Stimulated activated naive B cell treated with anti-CD40 and anti-IgM and Interleukin-4, amounts not matched to agents 10 μg/mL and 1 μg/mL and 100 μg/mL, for 72 hours (primary cell): ENCODE data around the gene SLC37A2.

ENCODE experiments used
- ATAC-seq, 2 donors: fragments of 150-1000 bp; cut with Tn5 transposase; replicated peaks; 2 replicates each; pipeline ENCODE4 v1.10.0; 2021; ENCODE audit warnings: moderate library complexity in 1 of 2
- DNase-seq: peaks from one replicate; pipeline ENCODE4 v3.0.0; 2021
- H3K27ac Mint-ChIP-seq: one replicate; pipeline ENCODE4 v1.8.0; 2022; ENCODE audit warnings: mild to moderate bottlenecking, mixed read lengths
- H3K27me3 Mint-ChIP-seq, 2 donors: one replicate each; pipeline ENCODE4 v1.8.0; 2022; ENCODE audit warnings: mixed read lengths in 2 of 2
- H3K36me3 Mint-ChIP-seq, 2 donors: one replicate each; pipeline ENCODE4 v1.8.0; 2022; ENCODE audit warnings: mixed read lengths in 2 of 2, mild to moderate bottlenecking in 1 of 2
- H3K4me1 Mint-ChIP-seq, 2 donors: one replicate each; pipeline ENCODE4 v1.8.0; 2022; ENCODE audit warnings: mixed read lengths in 2 of 2, mild to moderate bottlenecking in 1 of 2
- H3K4me3 Mint-ChIP-seq, 2 donors: one replicate each; pipeline ENCODE4 v1.8.0; 2022; ENCODE audit warnings: mild to moderate bottlenecking in 2 of 2, mixed read lengths in 2 of 2, moderate library complexity in 1 of 2
- H3K9me3 Mint-ChIP-seq, 2 donors: one replicate each; pipeline ENCODE4 v1.8.0; 2022; ENCODE audit warnings: mixed read lengths in 2 of 2, mild to moderate bottlenecking in 1 of 2

Gene SLC37A2

DNA sequence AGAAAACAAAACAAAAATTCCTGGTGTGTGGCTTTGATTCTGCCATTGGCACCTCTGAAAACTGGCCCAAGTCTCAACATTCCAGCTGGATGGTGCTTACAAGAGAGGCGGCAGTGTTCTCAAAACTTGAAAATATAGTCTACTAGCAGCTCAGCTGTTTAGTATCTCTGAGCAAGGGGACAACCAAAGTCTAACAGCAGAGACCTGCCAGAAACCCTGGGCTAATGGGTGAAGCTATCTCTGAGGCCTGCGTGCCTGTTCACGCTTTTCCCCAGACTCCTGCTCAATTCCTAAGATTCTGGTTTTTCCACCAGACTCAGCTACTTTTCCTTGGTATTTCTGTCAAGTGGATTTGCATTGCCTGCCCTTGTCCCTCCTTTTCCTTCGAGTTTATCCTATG lies 30.4 kb downstream of the SLC37A2 start:
- Mint-ChIP-seq H3K27me3 (no peaks in the 10 kb centered on the region), H3K4me1 (peaks cover 0 to 3% of the 10 kb centered on the region in 2 donors), H3K36me3 (peaks cover 14 to 35% of the 10 kb centered on the region in 2 donors), H3K27ac (no peak overlapping the region), H3K9me3 (no peaks in the 10 kb centered on the region), H3K4me3 (no peak overlapping the region)
- DNase-seq (no peak), ATAC-seq (no peak)

DNA sequence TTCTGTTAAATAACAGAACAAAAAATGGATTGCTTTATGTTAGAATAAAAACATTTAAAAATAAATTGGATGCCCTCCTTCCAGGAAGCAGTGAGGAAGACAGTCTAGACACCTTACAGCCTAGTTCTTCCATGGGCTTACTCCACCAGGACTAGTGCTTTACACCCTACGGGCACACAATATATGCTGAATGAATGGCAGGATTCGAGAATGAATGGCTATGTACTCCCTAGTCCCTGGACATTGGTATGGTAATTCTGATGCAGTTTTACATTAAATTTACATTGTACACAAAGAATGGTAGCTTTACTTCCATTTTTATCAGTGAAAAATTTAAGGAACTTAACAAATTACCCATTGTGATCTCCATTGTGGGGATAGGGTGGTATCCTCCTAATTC lies 31.6 kb downstream of the SLC37A2 start:
- Mint-ChIP-seq H3K4me3 (no peak overlapping the region), H3K9me3 (no peaks in the 10 kb centered on the region), H3K4me1 (peaks cover 0 to 3% of the 10 kb centered on the region in 2 donors), H3K27me3 (no peaks in the 10 kb centered on the region), H3K36me3 (peaks cover 19 to 42% of the 10 kb centered on the region in 2 donors), H3K27ac (no peak overlapping the region)
- no peak for DNase-seq
- ATAC-seq, result no peak

DNA sequence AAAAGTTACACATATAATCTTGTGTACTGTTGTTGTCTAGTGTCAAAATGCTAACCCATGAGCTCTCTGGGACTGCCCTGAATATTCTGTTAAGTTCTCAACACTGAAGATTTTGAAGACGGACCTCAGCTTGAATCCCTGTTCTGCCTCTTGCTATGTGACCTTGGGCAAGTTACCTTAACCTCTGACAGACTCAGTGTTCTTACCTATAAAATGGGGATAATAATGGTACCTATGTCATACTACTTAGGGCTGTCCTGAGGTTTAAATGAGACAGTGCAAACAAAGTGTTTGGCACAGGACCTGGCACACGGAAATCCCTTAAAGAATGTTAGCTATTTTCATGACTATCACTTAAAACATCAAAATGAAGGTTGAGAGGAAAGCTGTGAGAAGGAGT lies 37.0 kb downstream of the SLC37A2 start:
- Mint-ChIP-seq H3K9me3 (no peaks in the 10 kb centered on the region), H3K4me3 (no peak overlapping the region), H3K4me1 (peaks cover 0 to 2% of the 10 kb centered on the region in 2 donors), H3K27me3 (no peaks in the 10 kb centered on the region), H3K36me3 (peaks cover 30 to 59% of the 10 kb centered on the region in 2 donors), H3K27ac (no peak overlapping the region)
- ATAC-seq (no peak), DNase-seq (no peak)

DNA sequence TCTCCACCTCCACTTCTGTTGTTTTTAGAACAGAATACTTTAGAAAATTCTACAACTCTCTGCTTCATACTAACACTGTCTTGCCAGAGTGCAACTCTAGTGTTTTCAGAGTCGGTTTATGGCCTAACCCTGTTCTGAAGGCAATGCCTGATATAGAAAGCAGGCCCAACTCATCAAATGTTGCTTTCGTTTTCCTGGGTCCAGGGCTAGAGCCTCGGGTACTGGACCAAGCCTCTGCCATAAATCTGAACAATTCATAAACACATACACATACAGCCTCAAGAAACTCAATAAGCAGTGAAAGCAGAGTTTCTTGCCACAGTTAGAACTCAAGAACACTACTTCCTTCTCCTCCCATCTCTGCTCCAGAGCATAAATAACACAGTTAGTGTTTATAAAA lies 38.5 kb downstream of the SLC37A2 start:
- H3K27ac Mint-ChIP-seq, result no peak overlapping the region
- no peak for DNase-seq

DNA sequence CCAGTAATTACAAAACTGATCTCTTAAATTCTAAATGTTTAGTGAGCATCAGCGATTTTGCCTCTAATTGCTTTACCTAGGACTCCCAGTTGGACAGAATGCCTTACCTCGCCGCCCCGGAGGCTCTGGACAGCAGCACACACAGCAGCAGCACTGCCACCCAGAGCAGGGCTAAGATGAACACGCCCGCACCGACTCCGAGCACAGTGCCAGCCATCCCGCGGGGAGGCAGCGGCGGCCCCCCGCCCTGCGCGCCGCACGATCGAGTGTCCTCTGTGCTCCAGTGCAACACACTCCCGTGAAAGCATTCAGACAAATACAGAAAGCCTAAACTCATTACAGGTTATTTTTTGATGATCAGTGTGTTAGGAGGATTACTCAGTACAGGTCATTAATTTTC lies 38.9 kb downstream of the SLC37A2 start:
- DNase-seq, result no peak
- ATAC-seq, result no peak
- H3K27me3 Mint-ChIP-seq, result no peaks in the 10 kb centered on the region
- H3K27ac Mint-ChIP-seq, result no peak overlapping the region
- H3K4me1 Mint-ChIP-seq, result peaks cover 0 to 13% of the 10 kb centered on the region in 2 donors
- H3K36me3 Mint-ChIP-seq, result peaks cover 30 to 64% of the 10 kb centered on the region in 2 donors
- no peak overlapping the region for H3K4me3 Mint-ChIP-seq
- H3K9me3 Mint-ChIP-seq, result peaks cover 0 to 2% of the 10 kb centered on the region in 2 donors

More for the DNA sequence above, 38.5 kb downstream of the SLC37A2 start:
- H3K36me3 Mint-ChIP-seq, result peaks cover 28 to 63% of the 10 kb centered on the region in 2 donors
- no peak for ATAC-seq
- no peaks in the 10 kb centered on the region for H3K27me3 Mint-ChIP-seq
- peaks cover 0 to 2% of the 10 kb centered on the region in 2 donors for H3K9me3 Mint-ChIP-seq
- no peak overlapping the region for H3K4me3 Mint-ChIP-seq
- peaks cover 0 to 13% of the 10 kb centered on the region in 2 donors for H3K4me1 Mint-ChIP-seq

DNA sequence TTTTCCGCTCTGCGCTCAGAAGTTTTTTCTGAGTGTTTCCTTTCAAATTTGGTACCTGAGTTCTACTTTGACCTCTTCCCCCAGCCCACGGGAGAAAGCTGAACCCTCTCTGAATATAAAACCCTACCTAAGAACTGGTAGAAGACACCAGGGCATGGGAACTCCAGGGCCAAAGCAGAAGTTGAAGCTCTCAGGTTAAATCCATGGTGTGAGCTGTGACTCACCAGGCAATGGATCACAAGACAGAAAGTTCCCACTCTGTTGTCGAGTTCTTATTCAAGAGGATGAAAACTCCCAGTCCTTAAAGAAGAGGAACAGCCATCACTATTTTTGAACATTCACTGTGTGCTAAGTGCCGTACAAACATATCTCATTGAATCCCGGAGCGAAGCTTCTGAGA lies 39.4 kb downstream of the SLC37A2 start:
- Mint-ChIP-seq H3K36me3 (peaks cover 28 to 62% of the 10 kb centered on the region in 2 donors), H3K9me3 (peaks cover 0 to 2% of the 10 kb centered on the region in 2 donors), H3K27me3 (no peaks in the 10 kb centered on the region), H3K4me3 (no peak overlapping the region), H3K27ac (no peak overlapping the region), H3K4me1 (peaks cover 0 to 13% of the 10 kb centered on the region in 2 donors)
- no peak for ATAC-seq
- DNase-seq, result no peak

DNA sequence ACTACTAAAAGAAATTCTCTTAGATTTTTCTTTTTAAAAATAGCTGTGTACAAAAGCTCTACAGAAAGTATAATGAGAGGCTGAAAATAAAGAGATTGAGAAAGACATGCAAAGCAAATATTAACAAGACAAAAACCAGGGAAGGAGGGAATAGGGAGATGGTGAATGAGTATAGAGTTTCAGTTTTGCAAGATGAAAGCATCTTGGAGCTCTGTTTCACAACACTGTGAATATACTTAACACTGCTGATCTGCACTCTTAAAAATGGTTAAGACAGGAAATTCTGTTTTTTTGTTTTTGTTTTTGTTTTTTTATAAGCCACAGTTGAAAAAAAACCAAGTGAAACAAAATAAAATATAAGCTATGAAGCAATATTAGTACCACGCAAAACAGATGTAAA lies 42.8 kb downstream of the SLC37A2 start:
- Mint-ChIP-seq H3K36me3 (peaks cover 10 to 36% of the 10 kb centered on the region in 2 donors), H3K9me3 (peaks cover 0 to 2% of the 10 kb centered on the region in 2 donors), H3K27ac (no peak overlapping the region), H3K27me3 (no peaks in the 10 kb centered on the region), H3K4me1 (peaks cover 3 to 16% of the 10 kb centered on the region in 2 donors), H3K4me3 (no peak overlapping the region)
- no peak for ATAC-seq
- DNase-seq, result no peak

DNA sequence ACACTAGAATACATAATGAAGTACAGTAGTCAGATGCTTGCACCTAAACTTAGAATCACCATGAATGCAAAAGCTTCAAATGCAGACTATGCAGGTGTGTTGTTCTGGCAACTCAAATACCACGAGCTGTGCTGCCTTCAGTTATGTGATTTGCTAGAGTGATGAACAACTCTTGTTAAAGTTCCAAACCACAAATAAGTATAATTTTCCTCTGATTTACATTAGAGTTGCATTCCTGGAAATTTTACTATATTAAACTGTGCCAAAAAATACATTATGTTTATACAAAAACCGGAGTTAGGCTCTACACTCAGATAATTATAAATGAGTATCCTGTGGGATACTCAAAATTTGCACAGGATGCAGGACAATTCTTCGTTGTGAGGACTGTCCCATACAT lies 45.4 kb downstream of the SLC37A2 start:
- peaks cover 7 to 24% of the 10 kb centered on the region in 2 donors for H3K36me3 Mint-ChIP-seq
- no peak for DNase-seq
- no peaks in the 10 kb centered on the region for H3K27me3 Mint-ChIP-seq
- peaks cover 8 to 26% of the 10 kb centered on the region in 2 donors for H3K4me1 Mint-ChIP-seq
- no peak overlapping the region for H3K4me3 Mint-ChIP-seq
- no peak overlapping the region for H3K27ac Mint-ChIP-seq
- peaks cover 0 to 6% of the 10 kb centered on the region in 2 donors for H3K9me3 Mint-ChIP-seq
- ATAC-seq, result no peak

DNA sequence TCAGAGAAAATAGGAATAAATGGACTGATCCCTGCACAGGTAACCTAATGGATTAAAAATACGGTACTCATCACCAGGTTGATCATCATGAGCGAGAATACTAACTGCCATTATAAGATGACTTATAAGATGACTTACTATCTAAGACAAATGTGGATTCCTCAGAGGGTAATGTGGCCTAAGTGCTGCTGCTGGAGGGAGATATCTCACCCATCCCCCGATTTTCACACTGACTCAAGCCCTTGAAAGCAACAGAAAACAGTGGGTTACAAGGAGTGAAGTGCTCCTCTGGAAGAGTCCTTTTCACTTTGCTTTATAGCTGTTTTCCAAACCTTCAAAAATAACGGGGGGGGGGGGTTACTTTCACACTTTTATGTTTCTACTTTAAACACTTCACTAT lies 47.4 kb downstream of the SLC37A2 start:
- Mint-ChIP-seq H3K4me3 (peak overlapping the region; percentile 90 to 100), H3K27ac (no peak overlapping the region), H3K27me3 (peaks cover 0 to 11% of the 10 kb centered on the region in 2 donors), H3K4me1 (peaks cover 8 to 20% of the 10 kb centered on the region in 2 donors), H3K9me3 (peaks cover 4 to 6% of the 10 kb centered on the region in 2 donors), H3K36me3 (peaks cover 7 to 17% of the 10 kb centered on the region in 2 donors)
- no peak for ATAC-seq
- DNase-seq, result no peak

DNA sequence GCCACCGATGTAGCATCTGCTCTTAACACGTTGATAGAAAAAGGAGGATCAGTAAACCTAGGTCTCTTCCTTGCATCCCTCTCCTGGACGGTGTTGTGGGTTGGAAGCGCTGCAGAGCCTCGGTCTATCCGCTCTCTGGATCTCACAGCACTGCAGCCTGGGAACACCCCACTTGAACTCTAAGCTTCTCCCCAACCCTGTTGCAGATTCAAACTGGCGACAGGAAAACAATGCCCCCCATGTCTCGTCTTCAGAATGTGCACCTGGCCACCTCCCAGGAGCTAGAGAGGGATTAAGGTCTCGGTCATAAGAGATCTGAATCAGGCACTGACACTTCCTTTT lies 47.9 kb downstream of the SLC37A2 start:
- H3K4me1 Mint-ChIP-seq, result peaks cover 8 to 18% of the 10 kb centered on the region in 2 donors
- H3K36me3 Mint-ChIP-seq, result peaks cover 7 to 14% of the 10 kb centered on the region in 2 donors
- H3K27me3 Mint-ChIP-seq, result peaks cover 0 to 12% of the 10 kb centered on the region in 2 donors
- H3K4me3 Mint-ChIP-seq, result peak overlapping the region; percentile 90 to 100
- DNase-seq (no peak), ATAC-seq (no peak)
- H3K27ac Mint-ChIP-seq, result peak overlapping the region; percentile 94
- H3K9me3 Mint-ChIP-seq, result peaks cover 4 to 6% of the 10 kb centered on the region in 2 donors

DNA sequence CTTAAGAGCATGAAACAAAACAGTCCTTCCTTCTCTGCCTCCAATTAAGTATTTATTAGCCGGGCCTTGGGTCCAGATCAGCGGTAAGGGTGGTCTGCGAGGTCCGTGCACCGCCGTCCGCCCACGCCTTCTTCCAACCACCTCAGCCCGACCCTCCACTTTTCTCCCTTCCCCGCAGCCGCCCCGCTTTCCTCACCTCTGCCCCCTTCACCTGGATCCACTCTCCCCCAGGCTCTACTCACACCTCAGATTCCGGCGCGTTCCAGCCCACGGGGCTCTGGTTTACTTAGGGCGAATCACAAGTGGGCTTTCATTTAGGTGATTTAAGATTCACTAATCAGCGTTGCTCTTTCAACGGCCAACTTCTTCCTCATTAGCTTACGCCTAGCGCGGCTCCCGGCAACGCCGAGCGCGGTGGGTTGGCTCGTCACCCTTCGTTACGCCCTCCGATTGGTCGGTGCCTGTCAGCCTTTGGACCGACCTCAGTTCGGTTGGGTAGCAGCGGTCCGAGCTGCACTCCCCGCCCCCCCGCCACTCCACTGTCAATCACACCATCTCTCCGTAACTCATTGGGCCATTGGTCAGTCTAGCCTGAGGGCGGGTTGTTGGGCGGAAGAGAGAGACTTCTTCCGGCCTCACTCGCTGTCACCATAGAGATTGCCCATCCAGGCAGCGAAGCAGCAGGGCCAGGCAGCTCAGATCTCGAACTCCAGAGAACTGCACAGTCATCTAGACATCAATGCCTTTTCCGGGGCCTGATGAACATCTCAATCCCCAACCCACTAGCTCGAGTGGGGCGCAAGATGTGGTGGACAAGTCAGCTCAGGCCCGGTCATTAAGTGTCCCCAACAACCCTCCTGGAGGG lies 48.5 kb downstream of the SLC37A2 start, which contains the start of gene TMEM218:
TMEM218 (minus strand) TSS at position 284 of the 865 bp plus-strand sequence. CDS start 9,385 bp downstream, outside the sequence.
- peak within 1 kb of the TSS; percentile 94 for H3K27ac Mint-ChIP-seq
- H3K9me3 Mint-ChIP-seq, result peaks cover 4 to 5% of the 10 kb centered on the region in 2 donors
- H3K27me3 Mint-ChIP-seq, result peaks cover 0 to 12% of the 10 kb centered on the region in 2 donors
- H3K4me1 Mint-ChIP-seq, result peaks cover 8 to 13% of the 10 kb centered on the region in 2 donors
- peak; percentile 97 to 98 for ATAC-seq
- H3K36me3 Mint-ChIP-seq, result peaks cover 7 to 11% of the 10 kb centered on the region in 2 donors
- peak within 1 kb of the TSS; percentile 90 to 100 for H3K4me3 Mint-ChIP-seq
- DNase-seq, result peak; percentile 98

DNA sequence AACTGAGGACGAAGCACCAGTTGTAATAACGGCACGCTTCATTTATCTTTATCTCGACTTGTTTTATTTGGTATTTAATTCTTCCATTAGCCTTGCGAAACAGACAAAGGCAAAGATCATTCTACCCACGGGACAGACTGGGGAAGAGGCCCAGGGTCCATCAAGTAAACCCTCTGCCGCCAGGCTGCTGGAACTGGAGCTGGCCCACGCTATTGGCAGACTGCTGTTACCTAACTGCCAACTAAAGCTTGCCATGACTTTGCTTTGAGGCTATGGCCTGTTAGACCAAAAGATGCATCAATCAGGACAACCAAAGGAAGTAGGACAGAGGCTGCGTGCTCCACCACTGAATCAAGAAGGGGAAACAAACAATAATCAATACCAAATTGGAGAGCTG lies 49.1 kb downstream of the SLC37A2 start:
- ATAC-seq, result no peak
- Mint-ChIP-seq H3K9me3 (peaks cover 4 to 5% of the 10 kb centered on the region in 2 donors), H3K27ac (peak overlapping the region; percentile 94), H3K4me1 (peaks cover 8 to 13% of the 10 kb centered on the region in 2 donors), H3K27me3 (peaks cover 6 to 18% of the 10 kb centered on the region in 2 donors), H3K36me3 (peaks cover 5 to 6% of the 10 kb centered on the region in 2 donors), H3K4me3 (peak overlapping the region; percentile 90 to 100)
- no peak for DNase-seq

DNA sequence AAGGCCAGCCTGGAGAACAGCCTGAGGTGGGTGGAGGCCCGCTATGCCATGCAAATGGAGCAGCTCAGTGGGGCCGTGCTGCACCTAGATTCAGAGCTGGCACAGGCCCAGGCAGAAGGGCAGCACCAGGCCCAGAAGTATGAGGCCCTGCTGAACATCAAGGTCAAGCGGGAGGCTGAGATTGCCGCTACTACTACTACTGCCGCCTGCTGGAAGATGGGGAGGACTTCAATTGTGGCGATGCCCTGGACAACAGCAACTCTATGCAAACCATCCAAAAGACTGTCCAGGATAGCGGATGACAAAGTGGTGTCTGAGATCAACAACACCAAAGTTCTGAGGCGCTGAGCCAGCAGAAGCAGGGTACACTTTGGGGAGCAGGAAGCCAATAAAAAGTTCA lies 51.4 kb downstream of the SLC37A2 start:
- DNase-seq (no peak), ATAC-seq (no peak)
- Mint-ChIP-seq H3K4me1 (peaks cover 8 to 13% of the 10 kb centered on the region in 2 donors), H3K4me3 (no peak overlapping the region), H3K36me3 (peaks cover 5 to 6% of the 10 kb centered on the region in 2 donors), H3K27ac (no peak overlapping the region), H3K27me3 (peaks cover 27 to 33% of the 10 kb centered on the region in 2 donors), H3K9me3 (peaks cover 4 to 5% of the 10 kb centered on the region in 2 donors)

DNA sequence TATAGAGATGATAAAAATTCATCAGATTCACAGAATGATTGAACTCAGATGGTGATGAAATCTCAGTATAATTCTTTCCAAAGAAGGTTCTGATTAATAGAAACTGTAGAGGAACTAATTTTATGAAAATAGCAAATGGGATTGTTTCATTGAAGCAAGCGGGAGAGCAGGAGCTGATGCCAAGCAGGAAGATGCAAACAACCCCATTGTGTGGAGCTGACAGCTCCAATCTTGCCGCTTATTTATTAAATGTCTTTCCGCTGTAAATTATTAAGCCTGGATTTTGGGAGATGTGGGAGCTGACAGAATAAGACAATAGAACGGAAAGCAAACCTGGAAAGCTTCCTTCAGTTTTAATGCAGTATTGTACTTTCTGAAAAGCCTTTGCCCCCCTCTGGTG lies 54.3 kb downstream of the SLC37A2 start:
- H3K36me3 Mint-ChIP-seq, result peaks cover 0 to under 1% of the 10 kb centered on the region in 2 donors
- no peak overlapping the region for H3K27ac Mint-ChIP-seq
- ATAC-seq, result no peak
- H3K4me3 Mint-ChIP-seq, result no peak overlapping the region
- peaks cover 0 to under 1% of the 10 kb centered on the region in 2 donors for H3K4me1 Mint-ChIP-seq
- DNase-seq, result no peak
- H3K9me3 Mint-ChIP-seq, result peaks cover under 1 to 4% of the 10 kb centered on the region in 2 donors
- peaks cover 43 to 50% of the 10 kb centered on the region in 2 donors for H3K27me3 Mint-ChIP-seq
